NCI-H226 (cell line): ENCODE data around the gene KLF3.

Experiments used
- DNase-seq: peaks from one replicate; pipeline ENCODE4 v3.0.0-alpha.2; 2015

Gene KLF3

DNA sequence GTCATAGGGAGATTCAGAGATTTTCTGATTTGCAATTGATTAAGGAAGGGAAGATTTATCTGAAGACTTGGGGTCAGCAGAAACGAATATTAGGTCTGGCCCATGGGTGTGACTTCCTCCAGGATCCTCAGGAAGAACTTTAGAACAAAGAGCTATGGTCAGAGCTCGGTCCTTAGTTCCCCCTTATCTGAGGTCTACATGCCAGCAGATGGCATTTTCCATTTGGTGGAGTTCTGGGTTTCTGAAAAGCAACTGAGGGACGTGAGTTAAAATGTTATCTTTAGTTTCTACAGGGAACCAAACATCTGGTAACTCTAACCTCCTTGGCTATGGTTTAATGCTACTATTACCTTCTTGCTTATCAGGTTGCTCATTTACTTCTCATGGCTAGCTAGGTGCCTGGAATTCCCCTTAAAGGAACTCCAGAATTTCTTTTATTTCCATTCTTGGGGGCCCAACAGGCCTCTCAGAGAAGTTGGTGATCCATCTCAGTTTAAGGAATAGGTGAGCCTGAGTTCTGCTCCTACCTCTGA, 40.7 kb downstream of the KLF3 start:
- no peak for DNase-seq

DNA sequence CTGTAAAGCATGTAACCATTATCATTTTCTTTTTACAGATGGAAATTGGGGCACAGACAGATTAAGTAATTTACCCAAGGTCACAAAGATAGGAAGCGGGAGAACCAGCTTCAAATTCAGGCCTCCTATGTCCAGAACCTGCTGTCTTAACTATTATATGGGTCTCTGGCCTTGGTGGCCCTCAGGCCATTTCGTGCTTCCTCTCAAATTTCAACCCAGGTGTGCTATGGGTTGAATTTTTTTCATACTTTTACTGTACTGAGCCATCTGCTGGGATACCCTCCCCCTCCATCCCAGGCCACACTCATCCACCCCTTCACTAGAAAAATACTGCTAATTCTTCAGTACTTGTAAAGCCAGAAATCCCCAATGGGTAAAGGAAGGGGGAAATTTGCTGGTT, 42.3 kb downstream of the KLF3 start:
- no peak for DNase-seq

DNA sequence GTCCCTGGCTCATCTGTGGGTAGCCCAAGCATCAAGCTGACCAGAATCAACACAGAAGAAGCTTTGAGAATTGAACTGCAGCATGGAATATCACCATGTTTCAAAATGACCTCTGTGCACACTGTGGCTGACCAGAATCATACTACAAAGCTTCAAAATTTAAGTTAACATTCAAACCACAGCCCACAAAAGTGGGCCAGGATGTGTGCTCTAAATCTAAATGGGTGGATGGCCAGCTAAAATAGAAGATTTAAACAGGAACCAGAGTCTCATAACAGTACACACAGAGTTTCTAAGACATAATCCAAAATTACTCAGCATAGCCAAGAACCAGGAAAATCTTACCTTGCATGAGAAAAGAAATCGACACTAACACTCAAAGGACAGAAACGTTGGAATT, 46.1 kb downstream of the KLF3 start:
- no peak for DNase-seq

DNA sequence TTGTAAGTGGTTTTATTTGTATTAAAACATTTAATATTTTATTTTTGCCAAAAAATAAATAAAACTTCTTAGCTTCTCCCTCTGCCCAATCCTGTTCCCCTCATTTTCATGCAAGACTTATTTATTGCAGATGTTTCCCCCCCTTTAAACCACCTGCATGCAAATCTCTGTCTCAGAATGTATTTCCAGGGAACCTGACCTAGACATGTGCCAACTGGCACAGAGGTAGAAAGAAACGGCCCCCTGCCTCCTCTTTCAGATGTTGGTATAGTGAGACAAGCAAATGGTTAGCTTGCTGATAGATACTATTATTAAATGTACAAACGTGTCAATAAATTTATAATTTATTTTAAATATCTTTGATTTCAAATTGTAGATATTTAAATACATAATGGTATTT, 47.1 kb downstream of the KLF3 start:
- DNase-seq = no peak

DNA sequence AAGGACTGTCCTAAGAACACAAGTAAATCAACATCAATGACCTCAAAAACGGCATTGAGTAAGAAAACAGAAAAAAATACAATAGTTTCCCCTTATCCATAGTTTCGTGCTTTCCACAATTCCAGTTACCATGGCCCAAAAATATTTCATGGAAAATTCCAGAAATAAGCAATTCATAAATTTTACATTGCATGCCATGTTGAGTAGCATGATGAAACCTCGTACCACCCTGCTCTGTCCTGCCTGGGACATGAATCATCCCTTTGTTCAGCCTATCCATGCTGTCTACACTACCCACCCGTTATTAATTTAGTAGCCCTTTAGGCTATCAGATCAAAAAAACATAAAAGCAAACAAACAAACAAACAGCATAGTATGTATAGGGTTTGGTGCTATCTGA, 51.1 kb downstream of the KLF3 start:
- no peak for DNase-seq

DNA sequence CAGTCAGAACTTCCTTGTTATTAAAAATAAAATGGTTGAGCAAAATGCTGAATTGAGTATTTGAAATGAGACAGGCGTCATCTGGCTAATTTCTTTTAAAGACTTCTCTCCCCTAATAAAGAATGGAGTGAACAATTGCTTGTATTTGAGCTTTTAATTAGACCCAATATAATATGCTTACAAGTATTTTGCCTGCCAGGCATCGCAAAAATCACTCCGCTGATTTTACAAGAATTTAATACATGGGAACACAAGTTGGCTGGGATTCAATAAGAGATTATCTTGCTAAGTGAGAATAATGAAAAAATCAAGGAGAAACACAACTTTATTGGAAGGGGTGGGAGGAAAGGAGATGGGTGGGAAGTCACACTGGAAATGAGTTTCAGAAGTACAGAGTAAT, 52.3 kb downstream of the KLF3 start:
- DNase-seq = no peak

DNA sequence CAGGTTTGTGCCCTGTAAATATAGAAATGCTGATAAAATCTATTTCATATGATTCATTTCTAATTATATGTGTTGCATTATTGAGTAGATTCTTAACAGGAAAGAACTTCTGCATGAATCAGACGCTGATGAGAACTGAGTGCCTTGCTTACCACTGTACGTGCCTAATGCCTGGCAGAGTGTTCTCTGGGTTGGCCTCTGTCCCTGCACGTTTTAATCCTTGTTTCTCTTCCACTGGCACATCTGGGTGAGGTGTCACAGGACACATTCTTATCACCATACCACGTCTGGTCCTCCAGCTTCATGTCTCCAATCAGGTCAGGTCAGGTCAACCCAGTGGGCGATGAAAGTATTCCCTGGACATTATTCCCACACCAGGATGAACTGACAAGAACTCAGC, 53.6 kb downstream of the KLF3 start:
- no peak for DNase-seq

DNA sequence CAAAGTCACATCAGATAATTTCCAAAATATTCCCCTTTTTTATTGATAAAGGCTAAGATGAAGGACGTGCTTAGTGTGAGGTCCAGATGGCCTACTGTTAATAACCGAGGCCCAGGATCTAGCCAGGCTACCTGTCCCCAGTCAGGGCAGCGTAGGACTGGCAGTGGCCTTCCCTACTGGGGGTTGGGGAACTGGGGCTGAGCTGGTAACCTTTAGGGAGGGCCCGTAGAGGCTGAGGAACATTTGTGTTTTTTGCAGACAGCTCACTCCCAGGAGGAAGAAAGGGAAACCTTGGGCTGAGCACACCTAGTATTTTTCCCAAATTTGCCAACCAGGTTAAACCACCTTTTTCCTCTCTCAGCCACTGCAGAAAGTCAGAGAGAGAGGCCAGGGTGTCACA, 59.1 kb downstream of the KLF3 start:
- no peak for DNase-seq

DNA sequence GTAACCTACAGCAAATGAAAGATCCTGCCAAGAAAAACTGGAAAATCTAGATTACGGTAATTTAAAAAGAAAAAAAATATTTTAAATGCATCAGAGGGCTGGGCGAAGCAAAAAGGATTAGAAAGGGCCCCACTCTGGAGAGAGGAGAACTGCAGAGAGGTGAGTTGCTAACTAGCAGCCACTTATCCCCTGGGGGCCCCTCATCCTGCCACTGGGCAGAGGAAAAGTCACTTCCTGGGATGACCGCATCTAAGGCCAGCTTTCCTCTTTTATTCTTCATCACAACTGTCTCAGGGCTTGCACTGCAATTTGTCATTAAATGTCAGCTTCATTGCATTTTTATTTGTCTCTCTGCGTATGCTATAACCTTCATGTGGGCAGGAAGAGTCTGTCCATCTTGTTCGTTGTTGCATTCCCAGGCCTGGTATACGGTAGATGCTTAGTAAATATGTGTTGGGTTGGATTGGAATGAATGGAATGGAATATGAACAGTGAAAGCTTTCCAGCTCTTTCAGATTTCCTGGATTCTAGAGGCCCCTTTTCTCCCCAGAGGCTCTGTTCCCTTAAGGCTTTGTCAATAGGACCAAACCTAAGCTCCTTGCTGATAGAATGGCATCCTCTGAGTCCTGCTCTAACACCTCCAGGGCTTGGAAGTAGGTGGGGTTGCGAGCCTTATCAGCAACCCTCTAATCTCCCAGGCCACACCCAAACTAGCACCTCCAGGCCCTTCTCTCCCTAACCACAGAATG, 59.9 kb downstream of the KLF3 start:
- DNase-seq = peak; percentile 93

DNA sequence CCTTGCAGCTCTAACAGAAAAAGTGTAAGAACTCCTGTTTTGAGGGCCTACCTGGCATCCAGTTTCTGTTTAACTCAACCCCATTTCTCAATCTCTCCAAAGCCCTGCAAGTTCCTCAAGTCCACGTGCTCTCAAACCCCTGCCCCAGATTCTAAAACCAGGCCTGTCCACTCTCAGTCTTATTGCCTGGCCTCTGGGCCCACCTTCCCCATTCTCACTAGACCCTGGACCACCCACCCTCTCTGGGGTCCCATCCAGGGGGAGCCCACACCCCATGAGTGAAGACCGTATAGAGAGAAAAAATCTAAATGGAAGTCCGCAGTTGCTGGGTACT, 60.4 kb downstream of the KLF3 start:
- no peak for DNase-seq

DNA sequence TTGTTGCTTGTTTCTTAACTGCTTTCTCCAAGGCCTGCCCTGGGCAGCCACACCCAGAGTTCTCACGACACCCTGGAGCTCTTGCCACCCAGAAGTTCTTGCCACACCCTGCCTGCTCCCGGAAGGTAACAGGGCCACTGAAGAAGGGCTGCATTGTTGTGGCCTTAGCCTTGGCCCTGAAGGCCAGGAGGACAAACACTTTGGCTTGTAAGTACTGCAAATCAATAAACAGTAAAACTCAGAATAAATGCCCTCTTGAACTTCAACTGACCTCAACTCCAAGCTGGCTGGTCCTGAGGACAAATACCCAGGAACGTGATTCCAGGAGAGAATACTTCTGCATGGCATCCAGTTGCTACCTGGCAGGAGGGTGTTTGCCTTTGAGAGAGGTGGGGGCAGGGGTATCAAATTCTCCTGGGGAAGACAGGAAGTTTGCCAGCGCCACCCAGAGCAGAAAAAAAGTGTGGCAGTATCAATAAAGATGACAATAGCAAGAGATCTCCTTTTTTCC, 64.7 kb downstream of the KLF3 start:
- no peak for DNase-seq

DNA sequence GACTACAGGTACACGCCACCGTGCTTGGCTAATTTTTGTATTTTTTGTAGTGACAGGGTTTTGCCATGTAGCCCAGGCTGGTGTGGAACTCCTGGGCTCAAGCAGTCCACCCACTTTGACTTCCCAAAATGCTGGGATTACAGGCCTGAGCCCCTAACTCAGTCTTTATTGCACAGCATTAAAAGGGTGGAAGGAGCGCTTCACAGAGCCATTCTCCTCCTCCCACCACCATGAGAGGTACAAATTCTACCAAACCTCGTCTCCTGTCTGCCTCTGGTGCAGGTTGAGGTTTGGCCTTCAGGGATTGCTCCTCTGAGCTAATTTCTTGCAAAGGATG, 66.5 kb downstream of the KLF3 start:
- DNase-seq = no peak

DNA sequence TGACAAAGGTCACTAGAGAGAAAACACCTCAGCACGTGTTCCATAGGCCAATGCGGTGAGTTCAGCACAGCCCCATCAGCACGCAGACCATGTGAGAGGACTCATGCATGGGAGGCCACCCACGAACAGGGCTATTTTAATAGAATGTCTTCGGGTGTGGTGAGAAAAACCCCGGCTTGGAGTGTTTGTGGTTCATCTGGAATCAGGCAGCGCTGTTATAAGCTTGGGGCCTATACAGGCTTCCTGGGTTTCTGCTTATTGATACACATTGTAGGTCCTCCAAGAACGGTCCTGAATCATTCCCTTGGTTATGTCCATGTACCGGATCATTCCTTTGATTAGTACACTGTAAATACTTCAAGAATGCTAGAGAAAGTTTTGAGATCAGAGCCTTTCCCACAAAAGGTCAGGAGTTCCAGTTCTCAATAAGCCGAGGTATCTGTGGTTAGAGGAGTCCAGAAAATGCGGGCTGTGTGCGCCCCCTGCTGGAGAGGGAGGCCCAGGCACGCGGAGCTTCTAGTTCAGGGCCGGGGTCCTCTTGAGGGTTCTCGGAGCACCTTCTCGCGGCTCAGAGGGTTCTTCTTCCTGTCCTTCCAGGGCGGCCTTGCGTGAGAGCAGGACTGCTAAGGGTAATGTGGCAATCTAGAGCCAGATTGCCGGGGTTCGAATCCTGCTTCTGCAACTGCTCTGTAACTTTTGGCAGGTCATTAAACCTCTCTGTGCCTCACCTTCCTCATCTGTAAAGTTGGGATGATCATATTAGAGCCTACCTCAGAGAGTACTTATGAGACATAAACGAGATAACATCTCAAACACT, 67.0 kb downstream of the KLF3 start:
- DNase-seq = peak; percentile 63

DNA sequence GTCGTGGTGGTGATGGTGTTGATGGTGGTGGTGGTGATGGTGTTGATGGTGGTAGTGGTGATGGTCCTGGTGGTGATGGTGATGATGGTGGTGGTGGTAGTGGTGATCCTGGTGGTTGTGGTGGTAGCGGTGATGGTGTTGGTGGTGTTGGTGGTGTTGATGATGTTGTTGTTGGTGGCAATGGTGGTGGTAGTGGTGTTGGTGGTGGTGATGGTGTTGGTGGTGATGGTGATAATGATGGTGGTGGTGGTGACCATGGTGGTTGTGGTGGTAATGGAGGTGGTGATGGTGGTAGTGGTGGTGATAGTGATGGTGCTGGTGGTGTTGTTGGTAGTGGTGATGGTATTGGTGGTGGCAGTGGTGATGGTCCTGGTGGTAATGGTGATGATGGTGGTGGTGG, 69.7 kb downstream of the KLF3 start:
- no peak for DNase-seq

DNA sequence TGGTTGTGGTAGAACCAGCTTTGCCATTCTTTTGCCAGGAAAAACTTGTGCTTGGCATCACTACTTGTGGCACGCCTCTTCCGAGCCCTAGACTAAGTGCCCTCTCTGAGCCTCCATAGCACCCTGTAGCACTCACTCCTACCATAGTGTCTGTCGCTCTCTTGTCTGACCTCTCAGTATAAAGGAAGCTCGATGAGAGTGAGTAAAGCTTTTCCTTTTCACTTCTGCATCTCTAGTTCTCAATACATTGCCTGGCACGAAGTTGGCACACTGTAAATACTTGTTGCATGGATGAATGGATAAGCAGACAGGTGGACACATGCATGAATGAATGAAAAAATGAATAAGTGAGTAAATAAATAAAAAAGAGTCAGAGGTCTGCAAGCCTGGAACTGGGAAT, 70.4 kb downstream of the KLF3 start:
- DNase-seq = no peak

DNA sequence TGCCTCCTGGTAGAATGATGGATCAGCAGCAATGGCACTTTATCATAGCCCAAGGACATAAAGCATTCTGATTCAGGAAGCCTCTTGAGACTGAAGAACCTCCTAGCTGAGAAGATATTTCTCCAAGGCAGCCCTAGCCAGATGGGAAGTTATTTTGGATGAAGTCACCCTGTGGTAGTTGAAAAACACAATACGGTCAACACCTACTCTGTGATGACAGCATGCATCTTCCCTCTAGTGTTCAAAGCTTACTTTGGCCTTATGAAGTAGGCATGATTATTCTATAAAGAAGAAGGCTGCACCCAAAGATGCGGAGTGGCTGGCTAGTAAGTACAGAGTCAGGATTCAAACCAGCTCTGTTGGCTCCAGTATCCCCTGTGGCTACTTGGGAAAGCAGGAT, 70.9 kb downstream of the KLF3 start:
- no peak for DNase-seq

DNA sequence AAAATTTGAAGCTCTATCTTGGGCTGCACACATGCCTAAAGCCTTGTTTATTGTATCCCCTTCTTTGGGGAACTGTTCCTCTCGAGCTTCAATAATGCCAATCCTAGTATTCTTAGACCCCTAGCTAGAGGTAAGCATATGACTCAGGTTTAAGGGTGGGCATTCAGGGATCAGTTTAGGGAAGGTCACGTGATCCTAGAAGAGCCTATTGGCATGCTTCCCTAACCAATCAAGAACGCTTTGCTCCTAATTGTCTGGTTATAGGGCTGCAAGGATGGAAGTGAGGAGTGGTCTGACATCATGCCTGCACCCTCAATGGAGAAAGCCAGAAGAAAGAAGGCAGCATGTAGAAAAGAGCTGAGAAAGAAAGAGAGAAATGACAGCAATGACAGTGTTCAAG, 71.9 kb downstream of the KLF3 start:
- DNase-seq = no peak

DNA sequence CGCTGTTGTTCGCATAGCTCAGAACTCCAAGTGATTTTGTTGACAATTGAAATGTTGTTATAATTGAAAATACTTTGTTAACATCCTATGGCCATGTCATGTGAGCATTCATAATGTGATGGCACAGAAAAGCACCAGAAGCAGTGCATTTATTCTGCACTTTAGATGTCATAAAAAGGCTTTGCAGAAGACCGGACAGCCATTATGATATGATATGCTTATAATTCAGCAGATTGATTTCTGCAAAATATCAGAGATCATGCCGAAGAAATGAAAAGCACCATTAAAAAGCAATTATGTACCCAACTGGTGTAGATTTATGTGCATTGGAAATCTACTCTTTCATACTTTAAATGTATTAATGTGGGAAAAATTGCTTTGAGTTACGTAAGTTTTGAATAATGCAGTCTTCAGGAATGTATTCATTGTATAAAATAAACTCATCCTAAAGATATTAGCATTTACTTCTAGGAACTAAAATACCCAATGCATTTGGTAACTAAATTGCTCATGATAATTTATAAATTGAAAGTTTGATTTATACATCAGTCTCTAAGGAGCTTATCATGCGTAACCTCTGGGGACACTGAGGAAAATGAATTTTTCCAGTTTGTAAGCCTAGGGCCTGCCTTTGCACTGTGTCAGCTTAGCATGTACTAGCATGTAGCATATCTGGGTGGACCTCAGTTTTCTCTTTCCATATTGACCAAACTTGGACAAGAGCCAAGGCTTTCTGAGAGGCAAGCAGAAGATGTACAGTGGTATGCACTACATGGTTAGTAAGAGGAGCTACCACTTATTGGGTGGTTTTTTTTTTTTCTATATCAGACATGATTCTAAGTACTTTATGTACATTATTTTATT, 75.2 kb downstream of the KLF3 start:
- no peak for DNase-seq

DNA sequence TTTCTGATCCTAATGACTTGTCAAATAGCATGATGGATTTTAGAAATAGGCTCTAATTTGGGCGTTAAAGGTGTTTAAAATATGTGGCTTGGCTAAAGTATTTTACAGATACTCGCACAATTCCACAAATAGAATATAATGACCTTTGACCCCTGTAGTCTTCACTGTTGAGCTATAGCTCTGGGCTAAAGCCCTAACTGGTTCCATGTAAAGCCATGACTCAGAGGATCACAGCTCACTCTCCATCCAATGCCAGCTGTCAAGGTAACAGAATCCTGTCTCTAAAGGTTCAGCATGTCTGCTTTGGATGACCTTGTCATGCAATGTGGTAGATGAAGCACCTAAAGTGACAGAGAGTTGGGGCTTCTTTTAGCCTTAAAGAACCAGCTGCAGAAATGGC, 76.3 kb downstream of the KLF3 start:
- no peak for DNase-seq

DNA sequence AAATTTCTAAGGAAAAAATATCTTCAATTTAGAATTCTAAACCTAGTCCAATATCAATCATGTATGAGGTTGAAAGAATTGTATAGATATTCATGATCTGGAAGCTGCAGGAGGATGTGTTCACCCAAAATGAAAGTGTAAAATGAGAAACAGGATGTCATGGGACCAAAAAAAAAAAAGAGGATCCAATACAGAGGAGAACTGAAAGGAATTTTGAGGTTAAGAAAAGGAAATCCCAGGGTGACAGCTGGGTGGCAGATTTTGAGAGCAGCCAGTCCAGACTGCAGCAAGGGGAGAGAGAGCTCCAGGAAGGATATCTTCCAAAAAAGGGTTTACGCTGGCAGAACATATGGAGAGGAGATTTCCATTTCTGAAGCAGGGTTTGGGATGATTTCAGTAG, 79.9 kb downstream of the KLF3 start:
- no peak for DNase-seq

DNA sequence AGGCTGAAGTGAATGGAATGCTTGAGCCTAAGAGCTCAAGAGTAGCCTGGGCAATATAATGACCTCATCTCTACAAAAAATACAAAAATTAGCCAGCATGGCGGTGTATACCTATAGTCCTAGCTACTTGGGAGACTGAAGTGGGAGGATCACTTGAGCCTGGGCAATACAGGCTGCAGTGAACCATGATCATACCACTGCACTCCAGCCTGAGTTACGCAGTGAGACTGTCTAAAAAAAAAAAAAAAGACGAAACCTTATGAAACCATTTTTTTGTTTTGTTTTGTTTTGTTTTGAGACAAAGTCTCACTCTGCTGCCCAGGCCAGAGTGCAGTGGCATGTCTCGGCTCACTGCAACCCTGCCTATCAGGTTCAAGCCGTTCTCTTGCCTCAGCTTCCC, 81.9 kb downstream of the KLF3 start:
- DNase-seq = no peak

DNA sequence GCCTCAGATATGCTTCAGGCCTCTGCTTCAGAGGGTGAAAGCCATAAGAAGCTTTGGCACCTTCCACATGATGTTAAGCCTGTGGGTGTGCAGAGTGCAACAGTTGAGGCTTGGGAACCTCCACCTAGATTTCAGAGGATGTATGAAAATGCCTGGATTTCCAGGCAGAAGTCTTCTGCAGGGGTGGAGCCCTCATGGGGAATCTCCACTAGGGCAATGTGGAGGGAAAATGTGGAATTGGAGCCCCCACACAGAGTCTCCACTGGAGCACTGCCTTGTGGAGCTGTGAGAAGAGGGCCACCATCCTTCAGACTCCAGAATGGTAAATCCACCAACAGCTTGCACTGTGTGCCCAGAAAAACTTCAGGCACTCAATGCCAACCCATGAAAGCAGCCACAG, 83.6 kb downstream of the KLF3 start:
- DNase-seq = no peak

DNA sequence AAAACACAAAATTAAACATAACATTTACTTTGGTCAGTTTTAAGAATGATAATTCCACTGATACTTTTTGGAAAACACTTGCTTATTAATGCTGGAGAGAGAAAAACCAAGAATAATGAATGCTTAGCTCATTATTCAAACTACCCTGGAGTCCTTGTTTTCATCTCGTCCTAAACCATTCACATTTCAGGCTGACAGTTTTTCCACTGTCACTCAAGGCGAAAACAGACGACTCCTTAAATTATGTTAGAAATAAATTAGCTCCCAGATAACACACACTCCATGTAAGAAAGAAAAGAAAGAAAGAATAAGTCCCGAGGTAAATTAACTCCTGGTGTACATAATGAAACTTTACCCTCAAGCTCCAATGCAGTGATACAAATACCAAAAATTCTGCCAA, 85.3 kb downstream of the KLF3 start:
- no peak for DNase-seq
